GM18861 (cell line): Measurements from ENCODE around the gene MAG.

Source experiments
- ATAC-seq: cut with Tn5 transposase; IDR thresholded peaks from one replicate; pipeline ENCODE4 v1.9.1; 2021; ENCODE audit not compliant: unreplicated experiment

Gene MAG

GRCh38 chr19:35264268-35265125 lies 27.5 kb upstream of the MAG start:
- no peak for ATAC-seq

- ATAC-seq, result no peak
Measured at GRCh38 chr19:35265126-35265899, 26.6 kb upstream of the MAG start.

- no peak for ATAC-seq
Measured at GRCh38 chr19:35265900-35266519, 26.0 kb upstream of the MAG start.

GRCh38 chr19:35266520-35267352 lies 25.2 kb upstream of the MAG start:
- no peak for ATAC-seq

- no peak for ATAC-seq
Measured at GRCh38 chr19:35267353-35267817, 24.6 kb upstream of the MAG start.

- ATAC-seq, result peak; percentile 30
Measured at GRCh38 chr19:35267818-35268535, 24.0 kb upstream of the MAG start.

GRCh38 chr19:35268536-35269437 lies 23.2 kb upstream of the MAG start, which contains the start of gene USF2:
USF2 (plus strand) TSS chr19:35268962; CDS start chr19:35269102, 140 bp downstream.
- peak; percentile 15 for ATAC-seq

- ATAC-seq, result peak; percentile 48
Measured at GRCh38 chr19:35269438-35270117, 22.4 kb upstream of the MAG start.

GRCh38 chr19:35270381-35270811 lies 21.6 kb upstream of the MAG start:
- ATAC-seq, result no peak

- no peak for ATAC-seq
Measured at GRCh38 chr19:35271546-35271945, 20.4 kb upstream of the MAG start.

GRCh38 chr19:35272122-35272719 lies 19.7 kb upstream of the MAG start:
- no peak for ATAC-seq

GRCh38 chr19:35272954-35273649 lies 18.9 kb upstream of the MAG start:
- ATAC-seq, result no peak

- no peak for ATAC-seq
Measured at GRCh38 chr19:35273686-35274259, 18.2 kb upstream of the MAG start.

GRCh38 chr19:35274323-35274722 lies 17.6 kb upstream of the MAG start:
- ATAC-seq, result no peak

- ATAC-seq, result no peak
Measured at GRCh38 chr19:35276706-35277281, 15.2 kb upstream of the MAG start.

GRCh38 chr19:35278578-35279284 lies 13.2 kb upstream of the MAG start:
- ATAC-seq, result no peak
